Measurements from ENCODE around the gene PLEKHG1. TPM values are rescaled to one million over a fixed set of nuclear protein-coding genes. Genes with fewer than 3 reads are reported as not detected.

PLEKHG1 gene
- total and polyA plus RNA-seq, 2 of the 13 experiments (the other 11 are each of a cell fraction or from before 2014, with no cell fraction given), result 0.03 to 0.04 TPM

- H2AFZ ChIP-seq (ENCODE audit: low read length), result no peak overlapping the region
- ATAC-seq (no peak; the same call in 2 of the 3 replicates), FAIRE-seq (peak; percentile 39), DNase-seq (ENCODE audit: low spot score) (peak; percentile 24)
- no peak overlapping the region for H3K4me2 ChIP-seq (ENCODE audit: low read depth, low read length)
- H3K27ac ChIP-seq (ENCODE audit: extremely low read length, insufficient read depth, low read length), result no peak overlapping the region
- no peak overlapping the region for H3K9ac ChIP-seq (ENCODE audit: insufficient read depth, low read depth, low read length)
- 5% methylated on average over 3 of the region's 3 CpGs for WGBS (ENCODE audit: low lambda C conversion rate)
- no peak for TF ChIP-seq SOX6 (IDR thresholded peaks at IDR 0.05)
- TF ChIP-seq SOX6 (CRISPR knock-in tag; IDR thresholded peaks at IDR 0.05), result 0 out of 2 replicates have a peak, but pooled peaks have one; percentile 19
- TF ChIP-seq ZNF580 (CRISPR knock-in tag; IDR thresholded peaks at IDR 0.05; ENCODE audit: borderline replicate concordance, low read depth), result no peak
- no TSS peak for BruUV-seq (replicated peaks)
- in situ Hi-C loops (cut with HindIII; ENCODE audit: extremely low pct_ligation_motif_present, low pct_unique_long_range_greater_than_20kb) (no loop called here), intact Hi-C loops (cut with micrococcal nuclease; ENCODE audit: unreplicated experiment) (no loop called here)
- CTCF ChIA-PET (ENCODE audit: low intra/inter-chr PET ratio, low total read pairs), result no interaction called here
- POLR2A ChIA-PET, result no interaction called here
- no peak overlapping the region for H3K4me3 ChIP-seq (replicated peaks in 1 of 3; ENCODE audit: insufficient read depth in 1 of 3, low read depth in 2 of 3, low read length in 3 of 3)
- H3K4me1 ChIP-seq (ENCODE audit: insufficient read depth, low read length), result peaks cover 23% of the 10 kb centered on the region
- no peaks in the 10 kb centered on the region for H3K36me3 ChIP-seq (replicated peaks in 1 of 2; ENCODE audit: control insufficient read depth in 1 of 2, insufficient read depth in 2 of 2, low read length in 2 of 2)
- no peaks in the 10 kb centered on the region for H3K9me3 ChIP-seq (ENCODE audit: low read length)
- no peaks in the 10 kb centered on the region for H3K79me2 ChIP-seq (ENCODE audit: insufficient read depth, low read length)
- no peaks in the 10 kb centered on the region for H4K20me1 ChIP-seq (ENCODE audit: insufficient read depth, low read length)
- H3K27me3 ChIP-seq (ENCODE audit: control insufficient read depth in 1 of 2, insufficient read depth in 2 of 2, low read length in 2 of 2), result no peaks in the 10 kb centered on the region
These were observed 32.3 kb upstream of the PLEKHG1 start for GRCh38 chr6:150567380-150567779.

GRCh38 chr6:150567823-150568383 lies 31.8 kb upstream of the PLEKHG1 start:
- no peaks in the 10 kb centered on the region for H4K20me1 ChIP-seq (ENCODE audit: insufficient read depth, low read length)
- no peaks in the 10 kb centered on the region for H3K36me3 ChIP-seq (replicated peaks in 1 of 2; ENCODE audit: control insufficient read depth in 1 of 2, insufficient read depth in 2 of 2, low read length in 2 of 2)
- ATAC-seq (peak; percentile 24; the same call in 1 of the 3 replicates), DNase-seq (ENCODE audit: low spot score) (no peak), FAIRE-seq (no peak)
- H2AFZ ChIP-seq (ENCODE audit: low read length), result no peak overlapping the region
- TF ChIP-seq ZNF570 (CRISPR knock-in tag; IDR thresholded peaks at IDR 0.05; ENCODE audit: borderline replicate concordance) (no peak), RFX1 (IDR thresholded peaks at IDR 0.05) (no peak), TIGD3 (CRISPR knock-in tag; IDR thresholded peaks at IDR 0.05; ENCODE audit: borderline replicate concordance) (no peak), MTA1 (CRISPR knock-in tag; IDR thresholded peaks at IDR 0.05; ENCODE audit: borderline replicate concordance) (no peak), FOXM1 (CRISPR knock-in tag; IDR thresholded peaks at IDR 0.05) (no peak)
- H3K9ac ChIP-seq (ENCODE audit: insufficient read depth, low read depth, low read length), result no peak overlapping the region
- CTCF ChIA-PET (ENCODE audit: low intra/inter-chr PET ratio, low total read pairs), result no interaction called here
- in situ Hi-C loops (cut with HindIII; ENCODE audit: extremely low pct_ligation_motif_present, low pct_unique_long_range_greater_than_20kb) (no loop called here), intact Hi-C loops (cut with micrococcal nuclease; ENCODE audit: unreplicated experiment) (no loop called here)
- BruUV-seq (replicated peaks), result no TSS peak
- H3K27me3 ChIP-seq (ENCODE audit: control insufficient read depth in 1 of 2, insufficient read depth in 2 of 2, low read length in 2 of 2), result no peaks in the 10 kb centered on the region
- H3K4me2 ChIP-seq (ENCODE audit: low read depth, low read length), result no peak overlapping the region
- no peaks in the 10 kb centered on the region for H3K9me3 ChIP-seq (ENCODE audit: low read length)
- no peak overlapping the region for H3K27ac ChIP-seq (ENCODE audit: extremely low read length, insufficient read depth, low read length)
- WGBS (ENCODE audit: low lambda C conversion rate), result 1% methylated on average over 3 of the region's 3 CpGs
- H3K4me1 ChIP-seq (ENCODE audit: insufficient read depth, low read length), result peaks cover 27% of the 10 kb centered on the region
- POLR2A ChIA-PET, result no interaction called here
- no peak overlapping the region for H3K4me3 ChIP-seq (replicated peaks in 1 of 3; ENCODE audit: insufficient read depth in 1 of 3, low read depth in 2 of 3, low read length in 3 of 3)
- no peaks in the 10 kb centered on the region for H3K79me2 ChIP-seq (ENCODE audit: insufficient read depth, low read length)

Data from HepG2 (cell line).